ENCODE results near the gene LEMD3. TPM values are rescaled to one million over a fixed set of nuclear protein-coding genes. Genes with fewer than 3 reads are reported as not detected.

Gene LEMD3
- 8.2 TPM for polyA plus RNA-seq (2013, experiment 1 of 4)
- polyA plus RNA-seq (2013, experiment 2 of 4), result 8.8 TPM
- polyA plus RNA-seq (2013, experiment 3 of 4), result 6.6 TPM
- 8.6 TPM for polyA plus RNA-seq (2013, experiment 4 of 4)

DNA sequence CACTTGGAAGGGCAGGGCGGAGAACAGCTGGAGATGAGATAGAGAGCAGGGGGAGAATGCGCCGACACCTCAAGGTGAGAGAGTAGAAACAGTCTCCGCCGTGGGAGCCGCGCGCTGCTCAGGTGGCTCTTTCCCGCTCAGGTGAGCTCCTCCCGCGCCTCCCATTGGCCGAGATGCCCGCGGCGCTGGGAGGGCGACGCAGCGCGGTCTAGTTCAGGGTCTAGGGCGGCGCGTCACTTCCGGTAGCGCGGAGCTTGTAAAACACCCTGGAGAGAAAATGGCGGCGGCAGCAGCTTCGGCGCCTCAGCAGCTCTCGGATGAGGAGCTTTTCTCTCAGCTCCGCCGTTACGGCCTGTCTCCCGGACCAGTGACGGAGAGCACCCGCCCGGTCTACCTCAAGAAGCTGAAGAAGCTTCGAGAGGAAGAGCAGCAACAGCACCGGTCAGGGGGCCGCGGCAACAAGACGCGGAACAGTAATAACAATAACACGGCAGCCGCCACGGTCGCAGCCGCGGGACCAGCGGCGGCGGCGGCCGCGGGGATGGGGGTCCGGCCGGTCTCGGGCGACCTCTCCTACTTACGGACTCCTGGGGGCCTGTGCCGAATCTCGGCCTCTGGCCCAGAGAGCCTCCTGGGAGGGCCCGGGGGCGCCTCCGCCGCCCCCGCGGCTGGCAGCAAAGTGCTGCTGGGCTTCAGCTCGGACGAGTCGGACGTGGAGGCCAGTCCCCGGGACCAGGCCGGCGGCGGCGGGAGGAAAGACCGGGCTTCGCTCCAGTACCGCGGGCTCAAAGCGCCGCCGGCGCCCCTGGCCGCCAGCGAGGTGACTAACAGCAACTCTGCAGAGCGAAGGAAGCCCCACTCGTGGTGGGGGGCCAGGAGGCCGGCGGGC, at the start of gene LEMD3:
Gene LEMD3 (plus strand): TSS at position 264 of the 889 bp plus-strand sequence. CDS start 14 bp downstream, at position 278.
- H3K27me3 ChIP-seq (ENCODE audit: control insufficient read depth, insufficient read depth, low read length, poor library complexity, severe bottlenecking), result peaks cover 29% of the 10 kb centered on the region
- peak within 1 kb of the TSS; percentile 96 for H3K4me3 ChIP-seq (ENCODE audit: insufficient read depth, low read depth, low read length)
- H3K9me3 ChIP-seq (ENCODE audit: control insufficient read depth, low read length), result no peaks in the 10 kb centered on the region
- H3K27ac ChIP-seq (ENCODE audit: insufficient read depth, low read depth, low read length, poor library complexity, severe bottlenecking), result peak within 1 kb of the TSS; percentile 55
- H3K4me1 ChIP-seq (ENCODE audit: control insufficient read depth, insufficient read depth, low read length), result peaks cover 4% of the 10 kb centered on the region
- 0% methylated on average over 91 of the region's 91 CpGs for WGBS, 2 experiments
- H3K36me3 ChIP-seq (ENCODE audit: control insufficient read depth, insufficient read depth, low read length), result no peaks in the 10 kb centered on the region

DNA sequence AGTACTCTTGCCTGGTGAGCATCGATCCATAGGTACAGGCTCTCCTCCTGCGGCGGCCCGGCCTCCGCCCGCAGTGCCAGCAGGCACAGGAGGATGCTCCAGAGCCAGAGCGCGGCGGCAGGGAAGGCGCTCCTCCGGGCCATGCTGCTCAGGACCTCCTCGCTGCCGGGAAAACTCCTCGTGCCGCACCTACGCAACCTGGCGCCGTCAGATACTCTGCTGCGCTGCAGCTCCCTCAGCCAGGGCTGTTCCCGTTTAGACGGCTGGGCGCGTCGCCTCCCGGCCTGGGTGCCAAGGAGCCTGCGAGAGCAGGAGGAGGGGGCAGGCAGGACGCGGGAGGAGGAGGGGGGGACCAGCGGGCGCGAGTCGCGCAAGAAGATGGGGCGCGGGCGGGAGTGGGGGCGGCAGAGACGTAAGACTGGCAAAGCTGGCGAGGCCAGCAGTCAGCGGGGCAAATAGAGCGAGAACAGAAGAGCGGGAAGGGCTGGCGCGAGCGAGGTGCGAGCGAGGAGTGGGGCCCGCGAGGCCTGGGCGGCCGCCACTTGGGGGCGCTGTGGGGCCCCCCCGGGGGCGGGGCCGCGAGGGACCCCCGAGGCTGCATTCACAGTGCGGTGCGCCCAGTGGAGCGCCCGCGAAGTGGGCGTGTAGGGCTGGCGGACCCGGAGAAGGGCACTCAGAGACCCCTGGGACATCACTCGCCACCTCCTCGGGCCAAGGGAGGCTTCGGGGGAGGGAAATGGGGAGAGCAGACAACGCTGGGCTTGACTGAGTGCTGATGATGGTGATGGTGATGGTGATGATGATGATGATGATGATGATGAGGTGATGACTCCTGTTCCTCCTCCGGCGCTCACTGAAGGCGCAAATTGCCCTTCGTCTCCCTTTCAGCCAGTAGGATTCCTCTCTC, 48.1 kb upstream of the LEMD3 start, which contains the start of gene WIF1:
Gene WIF1 (minus strand): TSS at position 257 of the 907 bp plus-strand sequence. CDS start 114 bp downstream, at position 143.
- H3K9me3 ChIP-seq (ENCODE audit: control insufficient read depth, low read length), result no peaks in the 10 kb centered on the region
- H3K27ac ChIP-seq (ENCODE audit: insufficient read depth, low read depth, low read length, poor library complexity, severe bottlenecking), result no peak within 1 kb of the TSS
- H3K4me1 ChIP-seq (ENCODE audit: control insufficient read depth, insufficient read depth, low read length), result no peaks in the 10 kb centered on the region
- WGBS, 2 experiments, result 10% methylated on average over 73 of the region's 73 CpGs
- H3K27me3 ChIP-seq (ENCODE audit: control insufficient read depth, insufficient read depth, low read length, poor library complexity, severe bottlenecking), result peaks cover 61% of the 10 kb centered on the region
- no peaks in the 10 kb centered on the region for H3K36me3 ChIP-seq (ENCODE audit: control insufficient read depth, insufficient read depth, low read length)
- H3K4me3 ChIP-seq (ENCODE audit: insufficient read depth, low read depth, low read length), result peak within 1 kb of the TSS; percentile 24

DNA sequence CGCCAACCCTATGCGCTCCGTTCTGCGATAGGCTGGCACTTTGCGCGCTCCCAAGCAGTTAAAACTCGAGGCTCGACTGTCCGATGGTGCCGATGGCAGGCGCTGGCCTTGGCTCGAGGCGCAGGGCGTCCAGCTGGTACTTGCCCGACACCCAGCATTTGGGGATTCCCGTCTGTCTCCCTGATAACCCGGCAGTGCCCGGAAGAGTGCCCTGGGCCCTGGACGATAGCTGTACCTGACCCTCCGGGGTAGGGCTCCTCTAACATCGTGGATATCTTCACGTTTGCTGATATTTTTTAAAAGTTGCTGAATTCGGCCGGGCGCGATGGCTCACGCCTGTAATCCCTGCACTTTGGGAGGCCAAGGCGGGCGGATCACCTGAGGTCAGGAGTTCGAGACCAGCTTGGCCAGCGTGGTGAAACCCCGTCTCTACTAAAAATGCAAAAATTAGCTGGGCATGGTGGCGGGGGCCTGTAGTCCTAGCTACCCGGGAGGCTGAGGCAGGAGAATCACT, 47.4 kb upstream of the LEMD3 start:
- Histone ChIP-seq H3K9me3 (ENCODE audit: control insufficient read depth, low read length) (no peaks in the 10 kb centered on the region), H3K4me1 (ENCODE audit: control insufficient read depth, insufficient read depth, low read length) (no peaks in the 10 kb centered on the region), H3K4me3 (ENCODE audit: insufficient read depth, low read depth, low read length) (no peak overlapping the region), H3K36me3 (ENCODE audit: control insufficient read depth, insufficient read depth, low read length) (no peaks in the 10 kb centered on the region), H3K27me3 (ENCODE audit: control insufficient read depth, insufficient read depth, low read length, poor library complexity, severe bottlenecking) (peaks cover 61% of the 10 kb centered on the region), H3K27ac (ENCODE audit: insufficient read depth, low read depth, low read length, poor library complexity, severe bottlenecking) (no peak overlapping the region)
- WGBS, 2 experiments, result 93% methylated on average over 34 of the region's 34 CpGs

DNA sequence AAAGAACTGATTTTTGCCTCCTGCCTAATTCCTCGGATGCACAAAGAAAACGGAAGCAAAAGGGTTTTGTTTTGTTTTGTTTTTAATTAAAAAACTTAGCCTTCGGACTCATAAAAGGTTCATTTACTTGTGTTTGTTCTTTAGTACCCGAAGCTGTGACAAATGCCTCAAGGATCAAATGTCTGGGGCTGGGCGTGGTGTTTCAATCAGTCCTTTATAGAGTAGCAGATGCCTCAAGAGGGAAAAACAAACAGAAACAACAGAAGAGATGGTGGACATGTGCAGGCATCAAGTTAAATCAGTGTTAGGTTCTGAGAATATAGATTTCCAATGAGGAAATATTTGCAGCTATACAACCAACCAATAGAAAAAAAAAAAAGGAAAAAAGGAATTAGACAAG, 46.7 kb upstream of the LEMD3 start:
- no peaks in the 10 kb centered on the region for H3K36me3 ChIP-seq (ENCODE audit: control insufficient read depth, insufficient read depth, low read length)
- peaks cover 61% of the 10 kb centered on the region for H3K27me3 ChIP-seq (ENCODE audit: control insufficient read depth, insufficient read depth, low read length, poor library complexity, severe bottlenecking)
- WGBS, 2 experiments, result 77 to 82% methylated on average over 5 of the region's 5 CpGs
- no peak overlapping the region for H3K27ac ChIP-seq (ENCODE audit: insufficient read depth, low read depth, low read length, poor library complexity, severe bottlenecking)
- no peak overlapping the region for H3K4me3 ChIP-seq (ENCODE audit: insufficient read depth, low read depth, low read length)
- no peaks in the 10 kb centered on the region for H3K9me3 ChIP-seq (ENCODE audit: control insufficient read depth, low read length)
- no peaks in the 10 kb centered on the region for H3K4me1 ChIP-seq (ENCODE audit: control insufficient read depth, insufficient read depth, low read length)

DNA sequence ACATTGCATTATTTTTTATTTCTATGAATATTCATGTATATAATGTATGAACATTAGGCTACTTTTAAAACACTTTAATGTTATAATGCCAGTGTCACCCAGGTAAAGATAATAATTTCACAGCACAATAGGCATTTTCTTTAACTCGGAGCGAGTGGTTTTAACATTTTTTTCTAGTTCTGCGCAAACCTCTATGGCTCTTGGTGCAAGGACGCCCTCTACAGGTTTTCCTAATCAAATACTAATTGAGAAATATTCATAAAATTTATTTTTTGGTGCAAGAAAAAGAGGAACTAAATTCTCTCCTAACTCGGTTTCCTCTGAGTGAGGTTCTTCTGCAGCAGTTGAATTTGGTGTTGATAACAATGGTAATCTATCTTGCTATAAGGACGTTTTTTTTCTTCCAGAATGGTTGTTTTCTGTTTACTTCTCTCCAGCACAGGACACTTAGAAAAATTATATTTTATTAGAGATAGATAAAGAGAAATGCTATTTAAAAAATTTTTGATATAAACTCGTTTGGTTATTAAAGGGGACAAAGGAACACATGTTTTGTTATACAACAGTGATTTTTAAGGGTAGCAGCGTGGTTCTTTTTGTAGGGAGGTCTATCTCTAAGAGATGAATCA, 45.8 kb upstream of the LEMD3 start:
- H3K4me1 ChIP-seq (ENCODE audit: control insufficient read depth, insufficient read depth, low read length), result no peaks in the 10 kb centered on the region
- H3K4me3 ChIP-seq (ENCODE audit: insufficient read depth, low read depth, low read length), result no peak overlapping the region
- WGBS, 2 experiments, result 23 to 26% methylated on average over 6 of the region's 8 CpGs
- H3K9me3 ChIP-seq (ENCODE audit: control insufficient read depth, low read length), result no peaks in the 10 kb centered on the region
- H3K36me3 ChIP-seq (ENCODE audit: control insufficient read depth, insufficient read depth, low read length), result no peaks in the 10 kb centered on the region
- no peak overlapping the region for H3K27ac ChIP-seq (ENCODE audit: insufficient read depth, low read depth, low read length, poor library complexity, severe bottlenecking)
- H3K27me3 ChIP-seq (ENCODE audit: control insufficient read depth, insufficient read depth, low read length, poor library complexity, severe bottlenecking), result peaks cover 61% of the 10 kb centered on the region

DNA sequence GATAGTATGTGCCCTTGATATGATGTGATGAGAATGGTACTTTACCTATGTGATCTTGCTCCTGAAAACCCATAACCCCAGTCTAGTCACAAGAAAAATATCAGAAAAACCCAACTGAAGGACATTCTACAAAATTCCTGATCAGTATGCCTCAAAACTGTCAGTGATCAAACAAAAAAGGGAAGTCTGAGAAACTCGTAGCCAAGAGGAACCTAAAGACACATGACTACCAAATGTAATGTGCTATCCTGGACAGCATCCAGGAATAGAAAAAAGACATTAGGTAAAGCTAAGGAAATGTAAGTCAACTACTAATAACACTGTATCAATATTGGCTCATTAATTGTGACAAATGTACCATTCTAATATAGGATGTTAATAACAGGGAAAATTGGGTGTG, 44.1 kb upstream of the LEMD3 start:
- Histone ChIP-seq H3K27me3 (ENCODE audit: control insufficient read depth, insufficient read depth, low read length, poor library complexity, severe bottlenecking) (peaks cover 45% of the 10 kb centered on the region), H3K4me1 (ENCODE audit: control insufficient read depth, insufficient read depth, low read length) (no peaks in the 10 kb centered on the region), H3K27ac (ENCODE audit: insufficient read depth, low read depth, low read length, poor library complexity, severe bottlenecking) (no peak overlapping the region), H3K4me3 (ENCODE audit: insufficient read depth, low read depth, low read length) (no peak overlapping the region), H3K36me3 (ENCODE audit: control insufficient read depth, insufficient read depth, low read length) (no peaks in the 10 kb centered on the region), H3K9me3 (ENCODE audit: control insufficient read depth, low read length) (no peaks in the 10 kb centered on the region)
- WGBS, 2 experiments, result 82 to 100% methylated on average over 1 of the region's 1 CpG

DNA sequence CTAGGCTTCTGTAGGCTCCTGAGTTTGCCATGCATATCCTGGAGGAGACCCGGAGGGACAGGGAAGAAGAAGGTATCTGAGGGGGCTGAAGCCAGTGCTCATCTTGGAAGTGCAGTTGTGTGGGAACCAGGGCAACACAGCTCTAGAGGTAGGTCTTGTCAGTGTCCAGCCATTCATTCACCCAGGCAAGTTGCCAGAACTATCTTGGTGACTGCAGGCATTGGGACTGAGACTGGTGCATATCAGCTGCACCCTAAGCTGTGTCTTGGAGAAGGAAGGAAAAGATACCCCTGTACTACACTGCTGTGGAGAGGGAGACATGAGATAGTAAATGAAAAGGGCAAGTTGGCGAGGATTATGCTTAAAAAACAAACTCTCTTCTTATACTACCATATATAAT, 43.4 kb upstream of the LEMD3 start:
- Histone ChIP-seq H3K4me3 (ENCODE audit: insufficient read depth, low read depth, low read length) (no peak overlapping the region), H3K27ac (ENCODE audit: insufficient read depth, low read depth, low read length, poor library complexity, severe bottlenecking) (no peak overlapping the region)
- 65 to 78% methylated on average over 1 of the region's 2 CpGs for WGBS, 2 experiments

DNA sequence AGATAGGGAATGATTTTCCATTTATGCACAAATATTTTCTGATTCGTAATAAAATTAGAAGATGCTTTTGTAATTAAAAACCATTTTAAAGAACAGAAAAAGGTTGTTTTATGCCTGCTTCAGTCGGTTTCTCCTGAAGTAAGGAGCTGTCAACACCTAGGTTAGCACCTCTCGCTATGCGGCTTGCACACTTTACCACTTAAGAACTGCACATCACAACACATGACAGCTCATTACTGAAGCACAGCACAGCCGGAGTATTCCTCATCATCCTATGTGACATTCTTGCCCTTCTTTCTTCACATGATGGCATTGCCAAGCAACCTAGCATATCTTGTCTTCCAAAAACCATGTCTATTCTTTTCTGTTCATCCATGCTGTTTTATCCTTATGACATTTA, 42.9 kb upstream of the LEMD3 start:
- no peaks in the 10 kb centered on the region for H3K9me3 ChIP-seq (ENCODE audit: control insufficient read depth, low read length)
- 88 to 89% methylated on average over 4 to 5 of the region's 5 CpGs for WGBS, 2 experiments
- H3K36me3 ChIP-seq (ENCODE audit: control insufficient read depth, insufficient read depth, low read length), result no peaks in the 10 kb centered on the region
- peaks cover 33% of the 10 kb centered on the region for H3K27me3 ChIP-seq (ENCODE audit: control insufficient read depth, insufficient read depth, low read length, poor library complexity, severe bottlenecking)
- no peak overlapping the region for H3K27ac ChIP-seq (ENCODE audit: insufficient read depth, low read depth, low read length, poor library complexity, severe bottlenecking)
- no peak overlapping the region for H3K4me3 ChIP-seq (ENCODE audit: insufficient read depth, low read depth, low read length)
- H3K4me1 ChIP-seq (ENCODE audit: control insufficient read depth, insufficient read depth, low read length), result no peaks in the 10 kb centered on the region

More for the DNA sequence above, 43.4 kb upstream of the LEMD3 start:
- H3K4me1 ChIP-seq (ENCODE audit: control insufficient read depth, insufficient read depth, low read length), result no peaks in the 10 kb centered on the region
- peaks cover 38% of the 10 kb centered on the region for H3K27me3 ChIP-seq (ENCODE audit: control insufficient read depth, insufficient read depth, low read length, poor library complexity, severe bottlenecking)
- no peaks in the 10 kb centered on the region for H3K9me3 ChIP-seq (ENCODE audit: control insufficient read depth, low read length)
- H3K36me3 ChIP-seq (ENCODE audit: control insufficient read depth, insufficient read depth, low read length), result no peaks in the 10 kb centered on the region

DNA sequence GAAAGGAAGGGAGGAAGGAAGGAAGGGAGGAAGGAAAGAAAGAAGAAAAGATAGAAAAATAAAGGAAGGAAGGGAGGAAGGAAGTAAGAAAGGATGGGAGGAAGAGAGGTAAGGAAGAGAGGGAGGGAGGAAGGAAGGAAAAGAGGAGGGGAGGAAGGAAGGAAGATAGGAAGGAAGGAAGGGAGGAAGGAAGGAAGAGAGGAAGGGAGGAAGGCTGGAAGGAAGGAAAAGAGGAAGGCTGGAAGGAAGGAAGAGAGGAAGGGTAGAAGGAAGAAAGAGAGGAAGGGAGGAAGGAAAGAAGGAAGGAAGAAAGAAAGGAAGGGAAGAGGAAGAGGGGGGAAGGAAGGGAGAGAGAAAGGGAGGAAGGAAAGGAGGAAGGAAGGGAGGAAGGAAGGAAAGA, 35.5 kb upstream of the LEMD3 start:
- Histone ChIP-seq H3K4me1 (ENCODE audit: control insufficient read depth, insufficient read depth, low read length) (no peaks in the 10 kb centered on the region), H3K27ac (ENCODE audit: insufficient read depth, low read depth, low read length, poor library complexity, severe bottlenecking) (no peak overlapping the region), H3K36me3 (ENCODE audit: control insufficient read depth, insufficient read depth, low read length) (no peaks in the 10 kb centered on the region), H3K9me3 (ENCODE audit: control insufficient read depth, low read length) (no peaks in the 10 kb centered on the region), H3K27me3 (ENCODE audit: control insufficient read depth, insufficient read depth, low read length, poor library complexity, severe bottlenecking) (no peaks in the 10 kb centered on the region), H3K4me3 (ENCODE audit: insufficient read depth, low read depth, low read length) (no peak overlapping the region)

Data from ectodermal cell (in vitro differentiated cells).